HG02759 (cell line): ENCODE measurements around the gene IPO4.
"Not testable (repeated sequence)": the region's sequence is repeated elsewhere in the genome, so short reads cannot be mapped to it uniquely, and the experiment has no call there.

Experiments used
- ATAC-seq: cut with Tn5 transposase; IDR thresholded peaks from one replicate; pipeline ENCODE4 v1.9.1; 2021; ENCODE audit warnings: mild to moderate bottlenecking, moderate library complexity; ENCODE audit not compliant: unreplicated experiment

The IPO4 gene, protein sequence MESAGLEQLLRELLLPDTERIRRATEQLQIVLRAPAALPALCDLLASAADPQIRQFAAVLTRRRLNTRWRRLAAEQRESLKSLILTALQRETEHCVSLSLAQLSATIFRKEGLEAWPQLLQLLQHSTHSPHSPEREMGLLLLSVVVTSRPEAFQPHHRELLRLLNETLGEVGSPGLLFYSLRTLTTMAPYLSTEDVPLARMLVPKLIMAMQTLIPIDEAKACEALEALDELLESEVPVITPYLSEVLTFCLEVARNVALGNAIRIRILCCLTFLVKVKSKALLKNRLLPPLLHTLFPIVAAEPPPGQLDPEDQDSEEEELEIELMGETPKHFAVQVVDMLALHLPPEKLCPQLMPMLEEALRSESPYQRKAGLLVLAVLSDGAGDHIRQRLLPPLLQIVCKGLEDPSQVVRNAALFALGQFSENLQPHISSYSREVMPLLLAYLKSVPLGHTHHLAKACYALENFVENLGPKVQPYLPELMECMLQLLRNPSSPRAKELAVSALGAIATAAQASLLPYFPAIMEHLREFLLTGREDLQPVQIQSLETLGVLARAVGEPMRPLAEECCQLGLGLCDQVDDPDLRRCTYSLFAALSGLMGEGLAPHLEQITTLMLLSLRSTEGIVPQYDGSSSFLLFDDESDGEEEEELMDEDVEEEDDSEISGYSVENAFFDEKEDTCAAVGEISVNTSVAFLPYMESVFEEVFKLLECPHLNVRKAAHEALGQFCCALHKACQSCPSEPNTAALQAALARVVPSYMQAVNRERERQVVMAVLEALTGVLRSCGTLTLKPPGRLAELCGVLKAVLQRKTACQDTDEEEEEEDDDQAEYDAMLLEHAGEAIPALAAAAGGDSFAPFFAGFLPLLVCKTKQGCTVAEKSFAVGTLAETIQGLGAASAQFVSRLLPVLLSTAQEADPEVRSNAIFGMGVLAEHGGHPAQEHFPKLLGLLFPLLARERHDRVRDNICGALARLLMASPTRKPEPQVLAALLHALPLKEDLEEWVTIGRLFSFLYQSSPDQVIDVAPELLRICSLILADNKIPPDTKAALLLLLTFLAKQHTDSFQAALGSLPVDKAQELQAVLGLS

DNA sequence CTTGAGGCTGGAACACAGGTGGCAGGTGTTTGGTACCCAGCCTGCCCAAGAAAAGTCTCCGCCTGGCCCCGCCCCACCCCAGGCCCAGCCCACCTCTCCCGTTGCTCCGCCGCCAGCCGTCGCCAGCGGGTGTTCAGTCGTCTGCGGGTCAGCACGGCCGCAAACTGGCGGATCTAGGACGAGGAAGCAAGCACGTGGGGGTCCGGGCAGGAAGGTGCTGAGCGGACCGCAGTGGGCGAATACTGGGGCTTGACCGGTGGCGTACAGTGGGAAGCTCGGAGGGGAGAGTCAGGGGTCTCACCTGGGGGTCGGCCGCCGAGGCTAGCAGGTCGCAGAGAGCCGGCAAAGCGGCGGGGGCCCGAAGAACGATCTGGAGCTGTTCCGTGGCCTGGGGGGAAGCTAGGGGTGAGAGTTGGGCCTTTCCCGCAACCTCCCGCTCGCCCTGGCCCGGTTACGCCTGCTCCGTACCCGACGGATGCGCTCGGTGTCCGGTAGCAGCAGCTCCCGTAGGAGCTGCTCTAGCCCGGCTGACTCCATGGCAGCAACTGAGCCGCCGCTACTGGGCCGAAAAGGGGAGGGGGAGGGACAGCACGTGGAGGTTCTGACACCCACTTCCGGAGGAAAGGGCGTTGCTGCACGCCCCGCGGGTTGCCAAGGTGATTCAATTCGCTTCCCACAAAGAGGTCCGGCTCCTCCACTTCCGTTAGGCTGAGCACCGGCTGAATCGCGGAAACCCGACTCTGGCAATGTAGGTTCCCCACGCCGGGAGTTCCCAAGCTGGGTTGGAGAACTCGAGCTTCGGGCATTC, at the start of gene IPO4:
Gene IPO4, minus strand, starts transcription at position 566 of the 808 bp plus-strand sequence. Its CDS starts 29 bp downstream, at position 537.
- peak; percentile 93 for ATAC-seq

DNA sequence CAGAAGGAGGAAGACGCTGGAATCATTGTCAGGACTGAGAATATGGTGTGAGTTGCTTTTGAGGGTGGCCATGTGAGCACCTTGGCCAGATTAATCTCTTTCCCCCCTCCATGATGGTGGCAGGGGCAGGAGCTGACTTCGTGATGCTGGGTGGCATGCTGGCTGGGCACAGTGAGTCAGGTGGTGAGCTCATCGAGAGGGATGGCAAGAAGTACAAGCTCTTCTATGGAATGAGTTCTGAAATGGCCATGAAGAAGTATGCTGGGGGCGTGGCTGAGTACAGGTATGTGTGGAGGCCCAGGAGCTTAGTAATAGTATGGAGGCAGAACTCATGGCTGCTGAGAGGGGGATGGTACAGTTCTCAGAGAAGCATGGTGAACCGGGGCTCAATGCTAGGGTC, 49.5 kb upstream of the IPO4 start:
- no peak for ATAC-seq

DNA sequence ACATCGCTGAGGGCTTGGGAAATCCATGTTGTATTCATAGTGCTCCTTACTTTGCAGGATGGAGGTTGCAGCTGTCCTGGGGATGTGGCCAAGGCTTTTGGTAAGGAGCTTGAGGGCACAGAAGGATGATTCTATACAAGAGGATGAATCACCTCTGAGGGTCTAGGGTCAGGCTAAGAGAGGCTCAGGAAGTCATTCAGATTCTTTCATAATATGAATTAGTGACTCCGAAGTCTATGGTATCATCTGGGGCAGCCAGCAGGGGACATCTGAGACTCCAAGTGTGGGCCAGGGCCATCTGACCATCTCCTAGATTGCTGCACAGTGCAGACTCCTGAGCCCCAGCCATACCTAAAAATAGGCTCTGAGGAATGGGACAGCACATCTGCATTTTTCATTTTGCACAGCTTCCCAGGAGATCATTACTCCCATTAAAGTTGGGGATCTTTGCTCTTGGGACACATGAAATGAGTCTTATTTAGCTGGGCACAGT, 48.9 kb upstream of the IPO4 start:
- no peak for ATAC-seq

DNA sequence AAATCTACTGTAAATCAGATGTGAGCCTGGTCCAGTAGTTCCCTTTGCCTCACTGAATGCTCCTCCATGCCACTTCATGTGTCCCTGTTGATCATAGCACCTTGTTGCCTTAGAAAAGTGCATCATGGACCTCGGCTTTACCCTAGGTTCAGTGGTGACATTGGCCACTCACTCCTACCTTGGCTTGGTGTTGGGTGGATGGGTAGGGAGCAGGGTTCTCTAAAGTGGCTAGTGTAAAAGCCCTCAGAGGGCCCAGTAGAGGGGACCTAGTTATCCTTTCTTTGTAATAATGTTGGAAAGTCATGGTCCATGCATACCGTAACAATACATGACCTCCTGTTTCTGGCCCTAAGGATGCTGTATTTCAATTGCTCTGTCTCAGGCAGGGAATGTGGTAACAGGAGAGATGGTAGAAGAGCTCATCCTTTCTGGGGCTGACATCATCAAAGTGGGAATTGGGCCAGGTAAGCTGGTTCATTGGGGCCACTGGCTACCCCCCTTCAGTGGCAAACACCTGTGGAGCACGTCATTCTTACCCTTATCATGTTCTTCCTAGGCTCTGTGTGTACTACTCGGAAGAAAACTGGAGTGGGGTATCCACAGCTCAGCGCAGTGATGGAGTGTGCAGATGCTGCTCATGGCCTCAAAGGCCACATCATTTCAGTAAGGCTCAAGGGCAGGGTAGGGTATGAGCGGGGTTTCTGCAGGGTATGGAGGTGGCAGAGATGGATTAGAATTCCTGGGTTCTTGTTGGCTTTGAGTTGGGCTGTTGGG, 48.3 kb upstream of the IPO4 start:
- no peak for ATAC-seq

DNA sequence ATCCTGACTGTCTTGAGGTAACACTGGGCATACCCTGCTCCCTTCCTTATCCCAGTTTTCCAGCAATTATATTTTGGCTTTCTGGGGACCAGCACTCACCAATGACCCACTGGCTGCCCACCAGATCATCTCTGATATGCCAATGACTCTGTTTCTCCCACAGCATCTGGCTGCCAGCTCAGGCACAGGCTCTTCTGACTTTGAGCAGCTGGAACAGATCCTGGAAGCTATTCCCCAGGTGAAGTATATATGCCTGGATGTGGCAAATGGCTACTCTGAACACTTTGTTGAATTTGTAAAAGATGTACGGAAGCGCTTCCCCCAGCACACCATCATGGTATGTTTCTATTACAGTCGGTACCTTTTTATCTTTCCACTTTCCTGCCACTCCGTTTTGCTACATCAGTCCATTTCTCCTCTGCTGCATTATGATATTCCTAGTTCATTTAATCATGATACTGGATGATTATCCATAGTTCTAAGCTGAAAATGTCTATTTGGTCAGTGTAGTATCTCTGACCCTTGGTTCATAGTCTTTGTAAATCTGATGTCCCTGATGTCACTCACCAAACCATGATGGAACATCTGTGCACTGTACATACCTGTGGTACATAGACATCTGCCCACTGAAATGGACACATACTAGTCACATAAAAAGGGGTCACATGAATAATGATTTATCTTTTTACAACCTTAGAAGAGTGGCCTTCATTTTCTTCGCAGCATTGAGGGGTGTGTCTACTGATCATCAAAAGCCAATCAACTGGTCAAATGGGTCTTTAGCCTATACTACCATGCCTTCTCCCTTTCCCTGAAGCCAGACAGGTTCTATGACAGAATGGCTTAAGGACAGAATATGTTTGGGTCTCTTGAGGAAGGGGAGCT, 47.4 kb upstream of the IPO4 start:
- no peak for ATAC-seq

DNA sequence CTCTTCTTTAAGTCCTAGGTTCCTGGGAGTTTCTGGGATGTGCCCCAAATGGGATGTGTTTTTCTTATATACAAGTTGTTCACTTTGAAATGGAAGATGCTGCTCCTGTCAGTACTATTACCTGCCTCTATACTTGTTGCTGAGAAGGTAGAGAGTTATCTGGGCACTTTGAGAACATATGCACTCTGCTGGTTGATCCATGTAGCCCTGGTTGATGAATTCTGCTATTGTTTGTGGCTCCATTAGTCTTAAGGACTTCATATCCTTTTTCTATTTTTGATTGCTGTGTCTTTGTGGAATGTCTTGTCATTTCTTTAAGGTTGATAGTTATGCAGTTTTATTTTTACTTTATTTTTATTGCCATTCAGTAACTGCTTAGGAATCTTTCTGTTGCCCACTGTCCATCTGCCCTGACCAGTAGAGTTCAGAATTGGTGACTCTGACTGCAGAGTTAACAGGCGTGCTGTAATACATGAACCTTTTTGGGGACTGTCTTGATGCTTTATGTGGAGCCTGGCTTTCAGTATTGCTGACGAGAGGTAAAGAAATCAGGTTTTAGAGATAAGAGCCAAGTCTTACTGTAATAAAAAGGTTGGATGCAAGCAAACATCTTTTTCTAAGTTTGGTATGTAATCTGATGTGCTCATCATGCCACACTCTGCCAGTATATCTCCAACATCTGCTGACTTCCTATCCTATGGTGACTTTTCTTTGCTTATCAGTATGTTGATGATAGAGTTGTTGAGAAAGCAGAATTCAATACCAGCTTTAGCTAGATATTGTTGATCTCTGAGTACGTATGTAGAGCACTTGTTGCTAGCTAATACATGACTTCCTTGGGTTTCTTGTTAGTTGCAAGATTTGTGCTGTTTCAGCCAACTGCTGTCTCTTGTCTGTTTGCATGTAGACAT, 45.7 kb upstream of the IPO4 start:
- no peak for ATAC-seq

DNA sequence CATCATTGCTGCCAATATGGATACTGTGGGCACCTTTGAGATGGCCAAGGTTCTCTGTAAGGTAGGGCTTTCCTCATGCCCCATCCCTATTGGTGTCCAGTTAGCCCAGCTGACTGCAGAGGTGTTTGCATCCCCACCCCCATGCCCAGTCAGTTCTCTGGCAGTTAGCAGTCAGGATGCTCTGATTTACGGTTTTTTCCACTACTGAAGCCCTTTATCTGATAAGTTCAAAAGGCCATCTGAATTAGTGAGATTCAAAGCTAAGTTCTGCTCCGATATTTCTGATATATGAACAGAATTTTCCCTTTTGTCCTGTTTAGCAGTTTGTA, 44.9 kb upstream of the IPO4 start:
- ATAC-seq, result no peak

DNA sequence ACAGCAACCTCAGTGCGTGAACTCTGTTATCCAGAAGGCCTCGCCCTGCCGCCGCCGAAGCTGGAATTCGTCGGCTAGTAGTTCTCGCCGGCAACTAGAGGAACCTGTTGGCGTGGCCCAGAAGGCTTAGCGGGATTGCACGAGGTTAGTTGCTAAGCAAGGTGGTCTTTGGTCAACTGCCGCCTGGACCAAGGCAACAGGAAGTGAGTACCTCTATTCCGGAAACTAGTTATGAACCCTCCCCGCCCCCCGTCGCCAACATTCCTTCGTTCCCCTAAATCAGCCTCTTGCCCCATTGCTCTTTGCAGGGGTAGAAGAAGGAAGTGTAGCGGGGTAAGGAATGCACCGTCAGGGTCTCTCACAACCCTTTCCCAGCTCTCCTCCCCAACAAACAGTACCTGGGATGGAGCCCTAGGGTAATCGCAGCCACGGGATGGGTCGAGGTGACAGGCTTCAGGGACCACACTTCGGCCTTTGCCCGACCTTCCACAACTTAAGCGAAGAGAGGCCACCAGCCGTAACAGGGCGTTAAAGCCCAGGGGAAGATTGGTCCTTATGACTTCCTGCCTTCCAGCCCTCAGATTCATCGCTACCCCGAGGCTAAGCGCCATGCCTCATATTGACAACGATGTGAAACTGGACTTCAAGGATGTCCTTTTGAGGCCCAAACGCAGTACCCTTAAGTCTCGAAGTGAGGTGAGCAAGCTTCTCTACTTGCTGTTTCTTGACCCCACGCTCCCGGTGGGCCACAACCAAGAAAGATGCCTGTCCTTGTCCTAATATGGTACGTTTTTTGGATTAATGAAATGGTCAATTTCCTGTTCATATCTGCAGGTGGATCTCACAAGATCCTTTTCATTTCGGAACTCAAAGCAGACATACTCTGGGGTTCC, 44.3 kb upstream of the IPO4 start, which contains the start of gene GMPR2:
Gene GMPR2, plus strand, starts transcription at position 285 of the 893 bp plus-strand sequence. Its CDS starts 325 bp downstream, at position 610.
- ATAC-seq, result peak; percentile 64

DNA sequence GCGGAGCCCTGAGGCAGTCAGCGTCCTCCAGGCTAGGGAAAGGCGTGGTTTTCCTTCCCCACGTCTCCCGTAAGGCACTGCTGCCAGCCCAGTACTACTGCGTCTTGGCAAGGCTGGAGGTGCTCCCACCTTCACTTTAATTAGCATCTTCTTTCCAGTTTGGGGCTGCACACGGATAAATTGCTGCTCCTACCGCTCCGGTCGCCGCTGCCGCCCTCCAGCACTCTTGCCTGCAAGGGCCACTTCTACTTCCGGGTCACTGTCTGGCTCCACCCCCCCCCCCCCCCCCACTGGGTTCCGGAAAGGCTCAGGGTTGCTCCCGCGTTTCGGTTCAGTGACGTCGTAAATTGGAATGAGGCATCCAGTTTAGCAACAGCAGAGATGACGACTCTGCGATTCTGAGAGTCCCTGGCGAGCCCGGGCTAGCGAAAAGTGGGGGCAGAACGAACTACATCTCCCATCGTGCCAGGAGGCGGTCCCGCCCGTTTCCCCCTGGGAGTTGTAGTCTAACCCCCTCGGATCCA, 43.6 kb upstream of the IPO4 start, which contains the start of gene NEDD8:
Gene NEDD8, minus strand, starts transcription at position 247 of the 524 bp plus-strand sequence. Its CDS starts 100 bp downstream, at position 147.
- ATAC-seq, result peak; percentile 80

DNA sequence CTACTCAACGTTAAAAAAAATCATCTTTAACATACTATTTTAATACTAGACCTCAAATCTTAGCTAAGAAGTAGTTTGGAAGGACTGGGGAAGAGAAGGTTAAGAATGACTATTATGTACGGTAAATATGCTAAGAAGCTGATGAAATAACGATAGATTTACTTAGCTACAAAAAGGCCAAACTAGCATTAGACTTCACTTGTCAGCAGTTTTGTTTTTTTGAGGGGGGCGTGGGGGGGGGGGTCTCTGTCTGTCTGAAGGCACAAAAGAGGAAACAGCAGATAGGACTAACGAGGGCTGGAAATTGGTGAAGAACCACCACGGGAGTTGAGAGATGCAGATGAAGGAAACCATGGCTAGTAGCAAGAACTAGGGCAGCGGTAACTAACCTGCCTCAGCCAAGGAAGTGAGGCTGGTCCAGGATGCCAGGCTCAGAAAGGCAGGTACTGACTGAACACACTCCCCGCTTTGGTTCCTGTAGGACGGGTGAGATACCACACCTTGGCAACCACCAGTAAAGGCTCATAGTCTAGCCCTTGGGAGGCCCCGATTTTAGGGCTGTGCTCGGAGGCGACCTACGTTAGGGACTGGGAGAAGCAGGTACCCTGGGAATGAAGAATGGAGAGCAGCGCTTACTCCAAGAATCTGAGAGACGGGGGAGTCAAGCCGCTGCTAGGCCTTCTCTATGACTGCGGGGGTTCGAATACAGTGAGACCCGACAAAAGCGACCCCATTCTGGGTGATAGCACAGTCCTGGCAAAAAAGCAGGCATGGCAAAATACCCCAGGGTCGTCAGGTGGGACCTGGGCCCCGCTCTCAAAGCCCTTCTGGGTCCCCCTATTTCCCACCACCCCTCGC, 42.9 kb upstream of the IPO4 start:
- ATAC-seq, result peak; percentile 3

DNA sequence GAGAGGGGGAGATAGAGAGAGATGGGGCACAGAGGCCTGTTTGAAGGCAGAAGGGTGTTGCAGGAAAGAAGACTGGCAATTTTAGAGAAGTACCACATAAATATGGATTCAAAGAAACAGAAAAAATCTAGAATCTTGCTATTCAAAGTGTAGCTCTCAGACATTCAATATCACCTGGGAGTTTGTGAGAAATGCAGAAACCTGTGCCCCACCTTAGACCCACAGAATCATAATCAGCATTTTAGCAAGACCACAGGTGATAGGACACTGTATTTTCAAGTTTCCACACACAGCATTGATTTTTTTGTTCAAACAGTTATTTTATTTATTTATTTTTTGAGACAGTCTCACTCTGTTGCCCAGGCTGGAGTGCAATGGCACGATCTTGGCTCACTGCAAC, 40.3 kb upstream of the IPO4 start:
- ATAC-seq, result no peak

DNA sequence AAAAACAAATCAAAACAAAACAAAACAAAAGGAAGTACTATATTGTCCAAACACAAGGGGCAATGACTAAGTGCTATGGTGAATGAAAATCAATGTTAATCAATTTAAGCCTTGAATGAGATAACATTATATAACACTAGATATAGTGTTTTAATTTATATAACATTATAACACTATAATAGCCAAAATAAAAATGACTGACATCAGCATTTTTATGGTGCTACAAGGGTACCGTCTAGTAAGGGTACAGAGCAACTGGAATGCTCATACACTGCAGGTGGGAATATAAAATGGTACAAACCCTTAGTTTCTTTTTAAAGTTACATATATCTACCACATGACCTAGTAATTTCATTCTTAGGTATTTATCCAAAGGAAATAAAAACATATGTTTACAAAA, 37.9 kb upstream of the IPO4 start:
- no peak for ATAC-seq

DNA sequence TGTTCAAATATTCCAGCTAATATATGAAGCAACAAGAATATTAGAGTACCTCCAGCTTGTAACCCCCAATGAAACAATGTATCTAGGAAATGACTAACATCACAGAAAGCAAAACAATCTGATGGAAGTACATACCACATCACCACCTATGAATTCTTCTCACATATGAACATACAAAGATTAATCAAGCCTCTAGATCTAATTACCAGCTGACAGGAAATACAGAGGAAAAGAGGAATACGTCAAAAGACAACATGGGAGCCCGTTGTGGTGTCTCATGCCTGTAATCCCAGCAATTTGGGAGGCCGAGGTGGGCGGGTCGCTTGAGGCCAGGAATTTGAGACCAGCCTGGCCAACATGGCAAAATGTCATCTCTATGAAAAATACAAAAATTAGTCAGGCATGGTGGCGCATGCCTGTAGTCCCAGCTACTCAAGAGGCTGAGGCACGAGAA, 36.0 kb upstream of the IPO4 start:
- no peak for ATAC-seq

DNA sequence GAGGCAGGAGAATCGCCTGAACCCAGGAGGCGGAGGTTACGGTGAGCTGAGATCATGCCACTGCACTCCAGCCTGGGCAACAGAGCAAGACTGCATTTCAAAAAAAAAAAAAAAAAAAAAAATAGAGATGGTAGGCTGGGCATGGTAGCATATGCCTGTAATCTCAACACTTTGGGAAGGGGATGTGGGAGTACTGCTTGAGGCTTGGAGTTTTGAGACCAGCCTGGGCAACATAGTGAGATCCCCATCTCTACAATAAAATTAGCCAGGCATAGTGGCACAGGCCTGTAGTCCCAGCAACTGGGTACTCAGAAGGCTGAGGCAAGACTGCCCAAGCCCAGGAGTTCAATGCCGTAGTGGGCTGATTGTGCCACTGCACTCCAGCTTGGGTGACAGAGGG, 34.4 kb upstream of the IPO4 start:
- ATAC-seq, result not testable (repeated sequence)

DNA sequence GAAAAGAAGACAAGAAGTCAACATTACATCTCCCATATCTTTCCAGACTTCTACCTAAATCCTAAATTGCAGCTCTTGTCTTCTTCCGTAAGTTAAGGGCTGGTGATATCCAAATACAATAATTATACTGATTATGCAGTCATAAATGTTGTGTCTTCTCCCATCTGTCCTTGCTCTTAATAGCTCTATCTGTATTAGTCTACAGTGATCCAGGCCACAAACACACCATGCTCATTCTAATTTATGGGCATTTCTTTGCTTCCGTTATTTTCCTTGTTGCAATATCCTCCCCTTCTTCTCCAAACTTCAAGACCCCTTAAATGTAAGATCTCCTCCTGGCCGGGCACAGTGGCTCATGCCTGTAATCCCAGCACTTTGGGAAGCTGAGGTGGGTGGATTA, 30.9 kb upstream of the IPO4 start:
- ATAC-seq, result no peak
